ENCODE measurements around the gene CHL1.

DNA sequence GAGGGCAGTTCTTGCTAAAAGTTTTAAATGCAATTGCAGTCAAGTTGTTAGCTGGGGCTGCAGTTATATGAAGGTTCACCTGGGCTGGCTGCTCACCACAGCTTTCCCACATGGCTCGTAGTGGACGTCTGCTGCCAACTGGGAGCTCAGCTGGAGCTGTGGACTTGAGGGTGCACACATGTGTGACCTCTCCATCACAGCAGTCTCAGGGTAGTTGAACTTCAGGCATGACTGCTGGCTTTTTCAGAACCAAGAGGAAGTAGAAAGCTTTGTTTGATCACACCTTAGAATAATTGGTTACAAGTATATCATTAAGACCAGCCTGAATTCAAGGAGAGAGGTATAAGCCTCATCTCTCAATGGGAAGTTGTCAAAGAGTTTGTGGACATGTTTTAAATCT, 74.1 kb downstream of the CHL1 start:
- TF ChIP-seq, protein P1, sequence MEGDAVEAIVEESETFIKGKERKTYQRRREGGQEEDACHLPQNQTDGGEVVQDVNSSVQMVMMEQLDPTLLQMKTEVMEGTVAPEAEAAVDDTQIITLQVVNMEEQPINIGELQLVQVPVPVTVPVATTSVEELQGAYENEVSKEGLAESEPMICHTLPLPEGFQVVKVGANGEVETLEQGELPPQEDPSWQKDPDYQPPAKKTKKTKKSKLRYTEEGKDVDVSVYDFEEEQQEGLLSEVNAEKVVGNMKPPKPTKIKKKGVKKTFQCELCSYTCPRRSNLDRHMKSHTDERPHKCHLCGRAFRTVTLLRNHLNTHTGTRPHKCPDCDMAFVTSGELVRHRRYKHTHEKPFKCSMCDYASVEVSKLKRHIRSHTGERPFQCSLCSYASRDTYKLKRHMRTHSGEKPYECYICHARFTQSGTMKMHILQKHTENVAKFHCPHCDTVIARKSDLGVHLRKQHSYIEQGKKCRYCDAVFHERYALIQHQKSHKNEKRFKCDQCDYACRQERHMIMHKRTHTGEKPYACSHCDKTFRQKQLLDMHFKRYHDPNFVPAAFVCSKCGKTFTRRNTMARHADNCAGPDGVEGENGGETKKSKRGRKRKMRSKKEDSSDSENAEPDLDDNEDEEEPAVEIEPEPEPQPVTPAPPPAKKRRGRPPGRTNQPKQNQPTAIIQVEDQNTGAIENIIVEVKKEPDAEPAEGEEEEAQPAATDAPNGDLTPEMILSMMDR (IDR thresholded peaks at IDR 0.05; ENCODE audit: low read depth, low read length) = no peak
- no peak for TF ChIP-seq POLR2A (IDR thresholded peaks at IDR 0.05; ENCODE audit: extremely low read depth, insufficient read length)
- TF ChIP-seq MAX (IDR thresholded peaks at IDR 0.05; ENCODE audit: low read depth, low read length) = no peak

Measured in NB4 (cell line).